ENCODE data around the gene PPARA.
"Not testable (repeated sequence)": the region's sequence is repeated elsewhere in the genome, so short reads cannot be mapped to it uniquely, and the experiment has no call there.

Gene PPARA

DNA sequence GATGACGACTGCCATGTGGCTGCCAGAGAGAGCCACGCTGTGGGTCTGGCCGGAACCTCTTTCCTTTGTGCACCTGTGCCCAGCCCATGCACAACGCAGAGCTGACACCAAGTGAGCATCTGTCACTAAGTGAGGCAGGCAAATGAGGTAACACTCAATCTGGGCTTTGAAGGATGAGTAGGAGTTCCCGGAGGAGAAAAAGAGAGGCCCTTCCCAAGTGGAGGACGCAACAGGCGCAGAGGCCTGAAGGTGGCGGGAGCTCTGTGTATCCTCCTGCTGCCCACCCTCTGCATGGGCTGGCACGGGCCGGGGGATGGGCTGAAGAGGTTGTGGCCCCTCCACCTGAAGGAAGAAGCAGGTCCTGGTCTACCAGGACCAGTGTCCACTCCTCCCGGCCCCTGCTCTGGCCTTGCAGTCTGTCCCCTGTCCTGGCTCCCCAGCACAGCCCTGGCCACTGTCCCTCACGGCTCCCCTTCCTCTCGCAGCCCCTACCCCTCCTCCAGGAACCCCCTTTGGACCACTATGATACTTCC, 23.4 kb upstream of the PPARA start:
- no peak for DNase-seq (ENCODE audit: low spot score)

DNA sequence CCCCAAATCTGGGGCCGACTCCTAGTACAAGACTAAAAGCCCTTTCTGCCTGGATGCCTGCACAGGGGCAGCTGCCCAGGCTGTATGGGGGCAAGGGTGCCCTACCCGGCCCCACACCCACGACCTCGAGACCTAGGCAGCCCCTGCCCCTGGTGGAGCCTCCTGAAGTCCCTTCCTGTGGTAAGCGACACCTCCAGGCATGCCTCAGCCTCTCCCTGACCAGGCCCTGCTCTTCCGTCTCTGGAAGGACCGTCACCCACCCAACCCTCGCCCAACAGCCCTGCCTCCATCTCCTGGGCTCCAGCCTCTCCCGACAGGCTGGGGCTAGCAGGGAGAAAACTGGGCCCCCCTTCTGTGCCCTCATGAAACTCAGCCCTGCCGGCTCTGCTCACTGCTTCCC, 22.8 kb upstream of the PPARA start:
- no peak for DNase-seq (ENCODE audit: low spot score)

- DNase-seq (ENCODE audit: low spot score), result no peak
These were observed 21.7 kb upstream of the PPARA start for GRCh38 chr22:46128606-46129005.

DNA sequence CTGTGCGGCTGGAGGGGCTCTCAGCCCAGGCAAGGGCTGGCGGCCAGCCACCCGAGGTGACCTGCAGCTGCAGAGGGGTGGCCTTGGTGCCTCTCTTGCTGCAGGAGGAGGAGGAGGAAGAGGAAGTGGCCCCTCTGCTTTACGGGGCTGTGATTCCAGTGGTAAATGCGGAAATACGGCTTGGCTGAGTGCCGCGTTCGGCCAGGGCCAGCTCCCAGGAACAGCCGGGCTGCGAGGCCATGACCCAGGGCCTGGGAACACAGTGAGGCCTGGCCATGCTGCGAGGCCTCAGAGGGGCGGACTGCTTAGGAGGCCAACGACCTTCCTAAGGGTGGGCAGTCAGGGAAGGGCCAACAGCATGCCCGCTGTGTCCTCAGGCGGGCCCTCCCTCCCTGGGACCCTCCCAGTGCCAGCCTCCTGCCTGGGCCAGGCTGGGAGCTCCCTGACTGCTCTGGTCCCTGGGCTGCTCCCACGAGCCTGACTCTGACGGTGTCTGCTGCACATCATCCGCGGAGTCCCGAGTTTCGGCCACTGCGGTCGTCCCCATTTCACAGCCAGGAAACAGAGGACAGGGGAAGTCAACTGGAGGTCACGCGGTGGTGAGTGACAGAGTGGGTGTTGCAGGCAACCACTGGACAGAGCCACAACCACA, 20.8 kb upstream of the PPARA start:
- no peak for DNase-seq (ENCODE audit: low spot score)

- no peak for DNase-seq (ENCODE audit: low spot score)
These were observed 19.2 kb upstream of the PPARA start for GRCh38 chr22:46131151-46131587.

GRCh38 chr22:46132193-46132829, 18.0 kb upstream of the PPARA start:
- not testable (repeated sequence) for DNase-seq (ENCODE audit: low spot score)

DNA sequence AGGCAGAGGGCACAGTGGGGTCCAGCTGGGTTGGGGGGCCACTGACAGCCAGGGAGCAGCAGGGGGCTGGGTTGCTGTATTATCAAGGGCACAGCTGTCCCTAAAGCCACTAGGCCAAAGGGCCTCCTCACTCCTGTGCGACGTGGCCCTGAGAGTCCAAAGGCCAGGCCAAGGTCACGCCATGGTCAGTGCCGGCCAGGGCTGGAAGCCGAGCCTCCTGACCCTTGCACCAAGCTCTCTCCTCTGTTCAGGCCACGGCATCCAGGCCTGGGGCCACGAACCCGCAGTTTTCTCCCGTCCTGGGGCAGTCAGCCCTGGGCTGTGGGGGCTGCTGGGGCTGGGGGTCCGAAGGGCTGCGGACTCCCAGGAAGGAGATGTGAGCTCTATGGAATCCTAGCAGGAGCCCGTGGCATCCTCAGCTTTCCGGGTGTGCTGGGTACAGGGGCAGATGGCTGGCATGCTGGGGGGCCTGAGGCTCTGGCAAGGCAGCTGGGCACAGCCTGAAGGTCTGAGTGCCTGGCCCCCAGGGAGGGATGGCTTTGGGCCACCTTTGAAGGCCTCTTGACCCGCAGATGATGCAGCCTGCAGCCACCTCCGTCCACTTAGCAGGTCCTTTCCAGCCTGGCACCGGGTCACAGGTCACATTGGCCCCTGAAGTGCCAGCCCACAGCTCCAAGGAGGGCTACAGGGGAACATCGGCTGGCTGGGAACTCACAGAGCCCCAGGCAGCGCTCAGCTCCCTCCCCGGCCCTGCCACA, 17.3 kb upstream of the PPARA start:
- no peak for DNase-seq (ENCODE audit: low spot score)

DNA sequence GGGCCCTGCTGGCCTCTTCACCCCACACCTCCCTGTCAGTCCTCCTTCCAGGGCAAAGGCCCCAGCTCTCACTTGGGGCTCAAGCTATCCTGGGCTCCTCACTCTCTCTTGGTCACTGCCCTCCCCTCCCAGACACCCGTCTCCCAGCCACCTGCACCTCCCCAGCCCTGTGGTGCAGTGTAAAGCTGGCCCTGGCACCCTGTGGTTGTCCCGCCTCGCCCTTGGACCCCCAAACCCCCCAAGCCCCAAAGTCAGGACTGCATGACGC, 16.8 kb upstream of the PPARA start:
- no peak for DNase-seq (ENCODE audit: low spot score)

DNA sequence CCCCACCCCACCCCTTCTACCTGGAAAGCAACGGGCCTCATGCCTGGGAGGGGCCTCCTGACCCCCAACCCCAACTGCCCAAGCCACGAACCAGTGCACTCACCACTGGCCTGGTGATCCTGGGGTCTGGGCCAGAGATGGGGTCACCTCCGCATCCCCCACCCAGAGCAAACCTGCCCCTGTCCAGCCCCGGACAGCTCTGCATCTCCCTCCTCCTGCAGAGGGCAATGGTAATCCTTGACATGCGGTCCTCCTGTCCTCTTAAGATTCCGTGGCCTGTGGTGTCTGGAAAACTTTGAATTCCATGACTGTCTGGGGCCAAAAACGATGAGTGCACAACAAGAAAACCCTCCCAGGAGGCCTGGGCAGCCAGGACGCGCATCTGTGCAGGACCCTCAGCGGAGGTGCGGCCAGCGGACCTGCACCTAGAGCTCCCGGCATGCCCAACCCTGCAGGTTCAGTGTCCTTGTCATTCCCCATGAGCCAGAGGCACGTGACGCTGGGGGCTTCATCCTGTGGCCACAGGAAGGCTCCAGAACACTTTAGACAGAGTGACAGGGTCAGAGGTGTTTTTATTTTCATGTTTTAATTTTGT, 16.1 kb upstream of the PPARA start:
- no peak for DNase-seq (ENCODE audit: low spot score)

- DNase-seq (ENCODE audit: low spot score), result no peak
These were observed 14.5 kb upstream of the PPARA start for GRCh38 chr22:46135611-46136485.

GRCh38 chr22:46136486-46137217, 13.7 kb upstream of the PPARA start:
- no peak for DNase-seq (ENCODE audit: low spot score)

DNA sequence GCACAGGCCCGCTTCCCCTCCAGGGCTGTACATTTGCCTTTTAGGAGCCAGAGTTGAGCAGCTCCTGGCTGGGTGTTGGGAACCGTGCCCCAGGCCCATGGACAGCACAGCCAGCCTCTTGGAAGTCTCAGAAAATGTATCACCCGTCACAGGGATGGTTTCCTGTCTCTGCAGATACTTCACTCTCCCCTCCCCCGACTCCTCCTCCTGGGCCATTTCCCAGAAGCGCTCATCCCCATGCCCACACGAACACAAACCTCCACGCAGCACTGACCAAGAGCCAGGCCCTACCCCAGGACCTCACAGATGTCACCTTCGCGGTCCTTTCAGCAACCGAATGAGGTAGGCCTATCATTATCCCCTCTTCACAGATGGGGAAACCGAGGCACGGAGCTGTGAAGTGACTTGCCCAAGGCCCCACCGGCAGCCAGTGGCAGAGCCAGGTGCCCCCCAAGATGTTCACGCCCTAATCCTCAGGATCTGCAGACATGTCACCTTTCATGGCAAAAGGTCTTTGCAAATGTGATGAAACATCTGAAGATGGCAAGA, 13.0 kb upstream of the PPARA start:
- DNase-seq (ENCODE audit: low spot score), result no peak

GRCh38 chr22:46138058-46138797, 12.1 kb upstream of the PPARA start:
- no peak for DNase-seq (ENCODE audit: low spot score)

- DNase-seq (ENCODE audit: low spot score), result not testable (repeated sequence)
These were observed 10.9 kb upstream of the PPARA start for GRCh38 chr22:46139417-46139816.

GRCh38 chr22:46139895-46140350, 10.4 kb upstream of the PPARA start:
- DNase-seq (ENCODE audit: low spot score), result no peak

GRCh38 chr22:46140989-46141928, 9.1 kb upstream of the PPARA start:
- no peak for DNase-seq (ENCODE audit: low spot score)

DNA sequence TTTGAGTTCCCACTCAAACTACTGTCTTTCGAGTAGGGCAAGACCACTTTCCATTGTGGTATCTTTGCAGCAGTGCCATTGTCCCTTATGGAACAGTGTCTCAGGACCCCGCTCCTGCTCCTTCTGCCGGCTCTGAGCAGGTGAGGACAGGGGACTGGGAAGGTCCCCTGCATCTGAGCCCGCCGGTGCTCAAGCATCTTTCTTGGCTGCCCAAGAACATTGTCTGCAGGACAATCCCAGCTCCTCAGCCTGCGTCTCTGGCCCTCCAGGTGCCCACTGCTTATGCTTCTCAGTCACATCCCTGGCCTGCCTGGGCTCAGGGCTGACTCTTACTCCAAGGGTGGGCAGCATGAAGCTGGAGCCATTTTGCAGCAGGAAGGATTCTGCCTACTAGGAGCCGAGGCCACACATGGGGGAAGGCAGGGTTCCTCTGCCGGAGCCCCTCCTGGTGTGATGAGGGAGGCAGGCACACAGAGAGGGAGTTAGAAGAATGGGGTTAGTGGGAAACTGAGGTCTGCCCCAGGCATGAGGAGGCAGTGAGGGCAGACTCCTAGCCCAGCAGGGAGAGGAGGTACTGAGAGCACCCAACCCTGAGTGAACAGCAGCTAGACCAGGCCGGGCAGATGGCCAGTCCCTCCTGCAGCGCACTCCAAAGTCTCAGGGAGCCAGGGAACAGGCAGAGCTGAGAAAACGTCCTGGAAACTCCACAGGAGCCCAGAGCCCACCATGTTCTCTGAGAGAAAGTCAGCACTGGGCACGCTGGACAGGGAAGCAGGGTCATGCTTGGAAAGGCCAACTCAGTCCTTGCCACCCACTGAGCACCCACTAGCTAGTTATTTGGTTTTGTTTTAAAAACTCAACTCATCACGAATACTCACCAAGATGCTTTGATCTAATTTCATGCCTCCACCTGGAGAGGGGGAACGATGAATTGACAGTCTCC, 7.5 kb upstream of the PPARA start:
- no peak for DNase-seq (ENCODE audit: low spot score)

All from hepatic stellate cell (primary cell).